ENCODE results near the gene AKT3. TPM values are rescaled to one million over a fixed set of nuclear protein-coding genes. Genes with fewer than 3 reads are reported as not detected.
A peak's percentile ranks its signal among the peaks of the same experiment; 100 is the strongest.

Gene AKT3
- total and polyA plus RNA-seq, 2 donors (not counting 1 experiment from before 2014, with no cell fraction given), result 37.8 to 42.0 TPM

GRCh38 chr1:243731301-243731891 lies 118.6 kb downstream of the AKT3 start:
- Histone ChIP-seq H3K9me3 (ENCODE audit: control insufficient read depth, insufficient read depth, low read depth, low read length) (no peaks in the 10 kb centered on the region), H3K4me3 (replicated peaks in 1 of 4; ENCODE audit: control extremely low read depth in 1 of 4, insufficient read depth in 1 of 4, low read depth in 3 of 4, low read length in 4 of 4) (no peak overlapping the region), H2AFZ (ENCODE audit: low read length) (no peak overlapping the region), H4K20me1 (ENCODE audit: control insufficient read depth, extremely low read depth, insufficient read depth, low read length) (no peaks in the 10 kb centered on the region), H3K4me2 (ENCODE audit: extremely low read depth, insufficient read depth, low read length) (peak overlapping the region; percentile 44), H3K36me3 (ENCODE audit: control insufficient read depth, insufficient read depth, low read length) (peaks cover 3% of the 10 kb centered on the region), H3K27ac (ENCODE audit: insufficient read depth, low read length) (no peak overlapping the region), H3K27me3 (ENCODE audit: control insufficient read depth, insufficient read depth, low read length) (no peaks in the 10 kb centered on the region), H3K79me2 (ENCODE audit: control insufficient read depth, insufficient read depth, low read length) (peaks cover 5% of the 10 kb centered on the region), H3K9ac (ENCODE audit: insufficient read depth, low read length) (no peak overlapping the region), H3K4me1 (ENCODE audit: control insufficient read depth, extremely low read depth, insufficient read depth, low read length) (peaks cover 4% of the 10 kb centered on the region)
- peak; percentile 78 to 85 for DNase-seq (ENCODE audit: low read depth in 2 of 2)
- TF ChIP-seq CTCF (conservative IDR thresholded peaks at IDR 0.05 in 1 of 2, IDR thresholded peaks at IDR 0.05 in 1 of 2; ENCODE audit: low read depth in 1 of 2, low read length in 2 of 2), result no peak
- no peak for TF ChIP-seq EZH2 (IDR thresholded peaks at IDR 0.05; ENCODE audit: low read length, missing control alignments)

GRCh38 chr1:243730487-243731150 lies 119.4 kb downstream of the AKT3 start:
- Histone ChIP-seq H3K4me2 (ENCODE audit: extremely low read depth, insufficient read depth, low read length) (peak overlapping the region; percentile 44), H3K79me2 (ENCODE audit: control insufficient read depth, insufficient read depth, low read length) (peaks cover 5% of the 10 kb centered on the region), H3K4me3 (replicated peaks in 1 of 4; ENCODE audit: control extremely low read depth in 1 of 4, insufficient read depth in 1 of 4, low read depth in 3 of 4, low read length in 4 of 4) (no peak overlapping the region), H3K27me3 (ENCODE audit: control insufficient read depth, insufficient read depth, low read length) (no peaks in the 10 kb centered on the region), H3K27ac (ENCODE audit: insufficient read depth, low read length) (peak overlapping the region; percentile 11), H3K4me1 (ENCODE audit: control insufficient read depth, extremely low read depth, insufficient read depth, low read length) (peaks cover 4% of the 10 kb centered on the region), H2AFZ (ENCODE audit: low read length) (no peak overlapping the region), H4K20me1 (ENCODE audit: control insufficient read depth, extremely low read depth, insufficient read depth, low read length) (no peaks in the 10 kb centered on the region), H3K9me3 (ENCODE audit: control insufficient read depth, insufficient read depth, low read depth, low read length) (no peaks in the 10 kb centered on the region), H3K36me3 (ENCODE audit: control insufficient read depth, insufficient read depth, low read length) (peaks cover 3% of the 10 kb centered on the region), H3K9ac (ENCODE audit: insufficient read depth, low read length) (no peak overlapping the region)
- no peak for TF ChIP-seq CTCF (conservative IDR thresholded peaks at IDR 0.05 in 1 of 2, IDR thresholded peaks at IDR 0.05 in 1 of 2; ENCODE audit: low read depth in 1 of 2, low read length in 2 of 2)
- no peak for TF ChIP-seq EZH2 (IDR thresholded peaks at IDR 0.05; ENCODE audit: low read length, missing control alignments)
- no peak for DNase-seq (ENCODE audit: low read depth in 2 of 2)

- Histone ChIP-seq H4K20me1 (ENCODE audit: control insufficient read depth, extremely low read depth, insufficient read depth, low read length) (no peaks in the 10 kb centered on the region), H3K27me3 (ENCODE audit: control insufficient read depth, insufficient read depth, low read length) (no peaks in the 10 kb centered on the region), H3K9ac (ENCODE audit: insufficient read depth, low read length) (no peak overlapping the region), H3K9me3 (ENCODE audit: control insufficient read depth, insufficient read depth, low read depth, low read length) (no peaks in the 10 kb centered on the region), H3K4me2 (ENCODE audit: extremely low read depth, insufficient read depth, low read length) (no peak overlapping the region), H2AFZ (ENCODE audit: low read length) (no peak overlapping the region), H3K4me1 (ENCODE audit: control insufficient read depth, extremely low read depth, insufficient read depth, low read length) (peaks cover 4% of the 10 kb centered on the region), H3K79me2 (ENCODE audit: control insufficient read depth, insufficient read depth, low read length) (peaks cover 5% of the 10 kb centered on the region), H3K36me3 (ENCODE audit: control insufficient read depth, insufficient read depth, low read length) (peaks cover 3% of the 10 kb centered on the region), H3K27ac (ENCODE audit: insufficient read depth, low read length) (no peak overlapping the region), H3K4me3 (replicated peaks in 1 of 4; ENCODE audit: control extremely low read depth in 1 of 4, insufficient read depth in 1 of 4, low read depth in 3 of 4, low read length in 4 of 4) (no peak overlapping the region)
- DNase-seq (ENCODE audit: low read depth in 2 of 2), result no peak
- TF ChIP-seq EZH2 (IDR thresholded peaks at IDR 0.05; ENCODE audit: low read length, missing control alignments) (no peak), CTCF (conservative IDR thresholded peaks at IDR 0.05 in 1 of 2, IDR thresholded peaks at IDR 0.05 in 1 of 2; ENCODE audit: low read depth in 1 of 2, low read length in 2 of 2) (no peak)
Measured at GRCh38 chr1:243729956-243730355, 120.1 kb downstream of the AKT3 start.

Measured in fibroblast of lung (primary cell).